NCI-H1092 treated with DMSO at 0.1 percent for 48 hours (cell line): ENCODE data around the gene HLA-G.
"Not testable (repeated sequence)": the region's sequence is repeated elsewhere in the genome, so short reads cannot be mapped to it uniquely, and the experiment has no call there.

Source experiments
- DNase-seq: peaks from one replicate; lab custom pipeline; 2025; lab: John Stamatoyannopoulos, UW

The HLA-G gene

GRCh38 chr6:29872791-29873190 is 45.2 kb downstream of the HLA-G start:
- DNase-seq: no peak

DNA sequence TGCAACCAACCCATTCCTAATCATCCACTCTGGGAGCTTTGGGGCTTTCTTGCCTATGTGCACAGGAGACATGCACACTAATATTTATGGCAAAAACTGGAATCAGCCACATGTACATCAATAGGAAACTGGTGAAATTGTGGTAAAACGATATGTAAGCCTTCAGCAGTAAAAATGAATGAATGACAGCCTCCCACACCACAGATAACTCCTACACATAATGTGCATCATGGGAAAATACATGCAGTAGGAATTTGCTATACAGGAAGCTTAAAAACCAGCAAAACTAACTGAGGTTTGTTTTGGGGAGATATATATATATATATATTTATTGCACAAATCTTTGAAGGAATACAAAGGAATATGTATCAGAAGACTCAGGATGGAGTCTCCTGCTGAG is 47.6 kb downstream of the HLA-G start:
- DNase-seq: no peak

- DNase-seq: not testable (repeated sequence)
Observed at GRCh38 chr6:29875734-29876133, 48.1 kb downstream of the HLA-G start.
